Stimulated activated CD4-positive, alpha-beta T cell treated with anti-CD3 and anti-CD28 coated beads, Interleukin-1b, Interleukin-23, amount 100 ng/mL, for 24 hours (primary cell): ENCODE data around the gene DCP2.

Experiments used
- DNase-seq, 4 experiments: peaks; one replicate each; pipeline ENCODE4 v3.0.0-alpha.2; 2020; ENCODE audit warnings: low read depth in 4 of 4, low spot score in 1 of 4

DCP2 gene

GRCh38 chr5:112965733-112966306 lies 10.8 kb upstream of the DCP2 start:
- no peak for DNase-seq

- DNase-seq: no peak
Measured at GRCh38 chr5:112967520-112968083, 9.0 kb upstream of the DCP2 start.

- no peak for DNase-seq
Measured at GRCh38 chr5:112968411-112969106, 8.0 kb upstream of the DCP2 start.

- DNase-seq: no peak
Measured at GRCh38 chr5:112971276-112971675, 5.3 kb upstream of the DCP2 start.

GRCh38 chr5:112973036-112973435 lies 3.6 kb upstream of the DCP2 start:
- DNase-seq: no peak

- no peak for DNase-seq
Measured at GRCh38 chr5:112973904-112974303, 2.7 kb upstream of the DCP2 start.

GRCh38 chr5:112974901-112975300 lies 1.7 kb upstream of the DCP2 start:
- DNase-seq: no peak

GRCh38 chr5:112975721-112976431 lies 722 bp upstream of the DCP2 start:
- no peak for DNase-seq

GRCh38 chr5:112977440-112977861 lies 853 bp downstream of the DCP2 start:
- DNase-seq: no peak

GRCh38 chr5:112978836-112979235 lies 2.2 kb downstream of the DCP2 start:
- no peak for DNase-seq

GRCh38 chr5:112979723-112980122 lies 3.1 kb downstream of the DCP2 start:
- DNase-seq: no peak

- no peak for DNase-seq
Measured at GRCh38 chr5:112983363-112983762, 6.8 kb downstream of the DCP2 start.

- no peak for DNase-seq
Measured at GRCh38 chr5:112986224-112986623, 9.6 kb downstream of the DCP2 start.

GRCh38 chr5:112995764-112996618 lies 19.4 kb downstream of the DCP2 start:
- peak; percentile 46 to 74 (median 58) for DNase-seq

- no peak for DNase-seq
Measured at GRCh38 chr5:112996830-112997374, 20.3 kb downstream of the DCP2 start.

- no peak for DNase-seq
Measured at GRCh38 chr5:112998296-112998695, 21.7 kb downstream of the DCP2 start.

GRCh38 chr5:113000466-113000865 lies 23.9 kb downstream of the DCP2 start:
- no peak for DNase-seq

- DNase-seq: no peak
Measured at GRCh38 chr5:113002423-113002822, 25.8 kb downstream of the DCP2 start.

- DNase-seq: no peak
Measured at GRCh38 chr5:113003763-113004162, 27.2 kb downstream of the DCP2 start.

- DNase-seq: no peak
Measured at GRCh38 chr5:113005454-113005853, 28.9 kb downstream of the DCP2 start.
